Liver (tissue), 9 donors: ENCODE results near the gene CRHR2. TPM values are rescaled to one million over a fixed set of nuclear protein-coding genes. Genes with fewer than 3 reads are reported as not detected.

ENCODE experiments used
- DNase-seq: peaks from one replicate; pipeline ENCODE4 v3.0.0-alpha.2; 2017; ENCODE audit warnings: low spot score
- H3K27ac ChIP-seq, 2 donors: one replicate each; pipeline ENCODE4 v1.7.0; 2013; ENCODE audit warnings: inconsistent platforms in 2 of 2, low read length in 2 of 2, control low read depth in 1 of 2, low read depth in 1 of 2, mild to moderate bottlenecking in 1 of 2
- H3K27me3 ChIP-seq, 4 donors: one replicate each; pipeline versions ENCODE4 v1.6.1 to v1.7.0; 2013; ENCODE audit warnings: low read length in 3 of 4, inconsistent platforms in 1 of 4, mild to moderate bottlenecking in 1 of 4, moderate library complexity in 1 of 4; ENCODE audit not compliant: control insufficient read depth in 4 of 4, insufficient read depth in 4 of 4
- H3K36me3 ChIP-seq, 4 donors: one replicate each; pipeline versions ENCODE4 v1.6.1 to v1.7.0; 2013; ENCODE audit warnings: low read length in 3 of 4, mild to moderate bottlenecking in 3 of 4, low read depth in 1 of 4, moderate library complexity in 1 of 4; ENCODE audit not compliant: control insufficient read depth in 4 of 4, insufficient read depth in 3 of 4
- H3K4me1 ChIP-seq, 4 donors: one replicate each; pipeline versions ENCODE4 v1.6.1 to v1.7.0; 2013; ENCODE audit warnings: low read length in 3 of 4, mild to moderate bottlenecking in 3 of 4, moderate library complexity in 1 of 4; ENCODE audit not compliant: control insufficient read depth in 4 of 4, insufficient read depth in 4 of 4
- H3K4me3 ChIP-seq, 3 donors: one replicate each; pipeline versions ENCODE4 v1.6.1 to v1.7.0; 2013; ENCODE audit warnings: low read length in 3 of 3, control low read depth in 1 of 3, low read depth in 1 of 3, mild to moderate bottlenecking in 1 of 3
- H3K9ac ChIP-seq, 2 donors: one replicate each; pipeline ENCODE4 v1.7.0; 2013; ENCODE audit warnings: low read length in 2 of 2, mild to moderate bottlenecking in 2 of 2, moderate library complexity in 2 of 2, control low read depth in 1 of 2, low read depth in 1 of 2
- H3K9me3 ChIP-seq, 4 donors: one replicate each; pipeline versions ENCODE4 v1.6.1 to v1.7.0; 2013; ENCODE audit warnings: low read length in 3 of 4; ENCODE audit not compliant: control insufficient read depth in 4 of 4
- ATF3 ChIP-seq: IDR thresholded peaks from 2 replicates; pipeline ENCODE4 v1.6.1; 2016; ENCODE audit warnings: antibody characterized with exemption
- FOXA1 ChIP-seq: IDR thresholded peaks from 2 replicates; pipeline ENCODE4 v1.6.1; 2016; ENCODE audit warnings: antibody characterized with exemption
- FOXA2 ChIP-seq: IDR thresholded peaks from 2 replicates; pipeline ENCODE4 v1.6.1; 2016; ENCODE audit warnings: antibody characterized with exemption
- GABPA ChIP-seq, 2 donors: IDR thresholded peaks in 1 of 2; conservative IDR thresholded peaks in 1 of 2; 2 replicates each; pipeline ENCODE4 v1.6.1; 2016; ENCODE audit warnings: antibody characterized with exemption in 2 of 2, mild to moderate bottlenecking in 1 of 2, moderate library complexity in 1 of 2
- HNF4A ChIP-seq, 2 donors: conservative IDR thresholded peaks; 2 replicates each; pipeline ENCODE4 v1.6.1; 2016; ENCODE audit warnings: antibody characterized with exemption in 2 of 2, mild to moderate bottlenecking in 2 of 2
- NR2F2 ChIP-seq: IDR thresholded peaks from 2 replicates; pipeline ENCODE4 v1.6.1; 2016; ENCODE audit warnings: antibody characterized with exemption
- RAD21 ChIP-seq, 2 donors: IDR thresholded peaks; 2 replicates each; pipeline ENCODE4 v1.6.1; 2016; ENCODE audit warnings: antibody characterized with exemption in 2 of 2, mild to moderate bottlenecking in 2 of 2
- REST ChIP-seq: IDR thresholded peaks from 2 replicates; pipeline ENCODE4 v1.6.1; 2016; ENCODE audit warnings: antibody characterized with exemption, mild to moderate bottlenecking
- RXRA ChIP-seq, 2 donors: IDR thresholded peaks; 2 replicates each; pipeline ENCODE4 v1.6.1; 2017 to 2018; ENCODE audit warnings: antibody characterized with exemption in 2 of 2, mild to moderate bottlenecking in 1 of 2
- SP1 ChIP-seq: IDR thresholded peaks from 2 replicates; pipeline ENCODE4 v1.6.1; 2018; ENCODE audit warnings: antibody characterized with exemption, mild to moderate bottlenecking
- TAF1 ChIP-seq: conservative IDR thresholded peaks from 2 replicates; pipeline ENCODE4 v1.6.1; 2016; ENCODE audit warnings: antibody characterized with exemption, mild to moderate bottlenecking
- YY1 ChIP-seq: IDR thresholded peaks from 2 replicates; pipeline ENCODE4 v1.6.1; 2016; ENCODE audit warnings: antibody characterized with exemption, mild to moderate bottlenecking
- WGBS: extraction: QIAGEN DNeasy Blood & Tissue Kit; methylation state at CpG from one replicate; pipeline ENCODE4 v1.1.7; 2013; 5-methylcytosine and 5-hydroxymethylcytosine counted together
- polyA plus RNA-seq, 2 donors: library from polyadenylated mRNA; stranded (reverse) in 1 of 2; unstranded in 1 of 2; fragments of 200-250 nt in 1 of 2; fragments of >200 nt in 1 of 2; fragmentation: Nextera tagmentation in 1 of 2; extraction: Ambion mirVana in 1 of 2; gene quantifications; one replicate each; pipeline versions ENCODE4 v1.2.1 to v1.2.3, GENCODE V29; 2013 to 2015
- total RNA-seq, 2 donors: library from RNA; depleted of rRNA; stranded (reverse); fragments of >200 nt; gene quantifications; one replicate each; pipeline ENCODE4 v1.2.3, GENCODE V29; 2014
- TF ChIP-seq, protein P1 (sequence below): fragments of 150-350 bp; IDR thresholded peaks from 2 replicates; pipeline ENCODE4 v1.5.1; 2017; ENCODE audit warnings: improper control_type of control experiment, low read depth, low read length; ENCODE audit not compliant: missing input control
- TF ChIP-seq, protein P2 (sequence below): IDR thresholded peaks from 2 replicates; pipeline ENCODE4 v1.6.1; 2016; ENCODE audit warnings: antibody characterized with exemption
- donor health status: healthy.
- donor health status: healthy.
- donor health status: healthy.
- donor health status: healthy.
- donor health status: healthy.

The CRHR2 gene
- total and polyA plus RNA-seq, 4 donors: not detected

GRCh38 chr7:30654296-30655090, 27.8 kb downstream of the CRHR2 start:
- H3K4me3 ChIP-seq: no peak overlapping the region
- DNase-seq: no peak
- no peaks in the 10 kb centered on the region for H3K9me3 ChIP-seq
- no peak overlapping the region for H3K9ac ChIP-seq
- TF ChIP-seq FOXA1 (no peak), GABPA (IDR thresholded peaks at IDR 0.05 in 1 of 2, conservative IDR thresholded peaks at IDR 0.05 in 1 of 2) (no peak), NR2F2 (no peak), SP1 (no peak), ATF3 (no peak), HNF4A (conservative IDR thresholded peaks at IDR 0.05) (no peak)
- TF ChIP-seq, protein P1, sequence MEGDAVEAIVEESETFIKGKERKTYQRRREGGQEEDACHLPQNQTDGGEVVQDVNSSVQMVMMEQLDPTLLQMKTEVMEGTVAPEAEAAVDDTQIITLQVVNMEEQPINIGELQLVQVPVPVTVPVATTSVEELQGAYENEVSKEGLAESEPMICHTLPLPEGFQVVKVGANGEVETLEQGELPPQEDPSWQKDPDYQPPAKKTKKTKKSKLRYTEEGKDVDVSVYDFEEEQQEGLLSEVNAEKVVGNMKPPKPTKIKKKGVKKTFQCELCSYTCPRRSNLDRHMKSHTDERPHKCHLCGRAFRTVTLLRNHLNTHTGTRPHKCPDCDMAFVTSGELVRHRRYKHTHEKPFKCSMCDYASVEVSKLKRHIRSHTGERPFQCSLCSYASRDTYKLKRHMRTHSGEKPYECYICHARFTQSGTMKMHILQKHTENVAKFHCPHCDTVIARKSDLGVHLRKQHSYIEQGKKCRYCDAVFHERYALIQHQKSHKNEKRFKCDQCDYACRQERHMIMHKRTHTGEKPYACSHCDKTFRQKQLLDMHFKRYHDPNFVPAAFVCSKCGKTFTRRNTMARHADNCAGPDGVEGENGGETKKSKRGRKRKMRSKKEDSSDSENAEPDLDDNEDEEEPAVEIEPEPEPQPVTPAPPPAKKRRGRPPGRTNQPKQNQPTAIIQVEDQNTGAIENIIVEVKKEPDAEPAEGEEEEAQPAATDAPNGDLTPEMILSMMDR: no peak
- no peaks in the 10 kb centered on the region for H3K36me3 ChIP-seq
- no peaks in the 10 kb centered on the region for H3K27me3 ChIP-seq
- no peak overlapping the region for H3K27ac ChIP-seq
- H3K4me1 ChIP-seq: no peaks in the 10 kb centered on the region
- 95% methylated on average over 15 of the region's 15 CpGs for WGBS

GRCh38 chr7:30652698-30653641, 29.3 kb downstream of the CRHR2 start:
- H3K27me3 ChIP-seq: no peaks in the 10 kb centered on the region
- no peaks in the 10 kb centered on the region for H3K36me3 ChIP-seq
- WGBS: 95% methylated on average over 19 of the region's 19 CpGs
- H3K4me1 ChIP-seq: no peaks in the 10 kb centered on the region
- H3K9me3 ChIP-seq: no peaks in the 10 kb centered on the region
- TF ChIP-seq RXRA (IDR thresholded peaks at IDR 0.05) (no peak), NR2F2 (no peak), GABPA (IDR thresholded peaks at IDR 0.05 in 1 of 2, conservative IDR thresholded peaks at IDR 0.05 in 1 of 2) (no peak), HNF4A (conservative IDR thresholded peaks at IDR 0.05) (no peak), RAD21 (IDR thresholded peaks at IDR 0.05) (no peak), ATF3 (no peak), TAF1 (no peak), FOXA2 (no peak), FOXA1 (no peak), REST (no peak), SP1 (no peak), YY1 (no peak)
- TF ChIP-seq, protein P1: no peak
- TF ChIP-seq, protein P2, sequence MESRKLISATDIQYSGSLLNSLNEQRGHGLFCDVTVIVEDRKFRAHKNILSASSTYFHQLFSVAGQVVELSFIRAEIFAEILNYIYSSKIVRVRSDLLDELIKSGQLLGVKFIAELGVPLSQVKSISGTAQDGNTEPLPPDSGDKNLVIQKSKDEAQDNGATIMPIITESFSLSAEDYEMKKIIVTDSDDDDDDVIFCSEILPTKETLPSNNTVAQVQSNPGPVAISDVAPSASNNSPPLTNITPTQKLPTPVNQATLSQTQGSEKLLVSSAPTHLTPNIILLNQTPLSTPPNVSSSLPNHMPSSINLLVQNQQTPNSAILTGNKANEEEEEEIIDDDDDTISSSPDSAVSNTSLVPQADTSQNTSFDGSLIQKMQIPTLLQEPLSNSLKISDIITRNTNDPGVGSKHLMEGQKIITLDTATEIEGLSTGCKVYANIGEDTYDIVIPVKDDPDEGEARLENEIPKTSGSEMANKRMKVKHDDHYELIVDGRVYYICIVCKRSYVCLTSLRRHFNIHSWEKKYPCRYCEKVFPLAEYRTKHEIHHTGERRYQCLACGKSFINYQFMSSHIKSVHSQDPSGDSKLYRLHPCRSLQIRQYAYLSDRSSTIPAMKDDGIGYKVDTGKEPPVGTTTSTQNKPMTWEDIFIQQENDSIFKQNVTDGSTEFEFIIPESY: no peak
- no peak overlapping the region for H3K9ac ChIP-seq
- DNase-seq: no peak
- H3K4me3 ChIP-seq: no peak overlapping the region
- H3K27ac ChIP-seq: no peak overlapping the region
